ENCODE results near the gene ETV4.

- TF ChIP-seq CTCF (IDR thresholded peaks at IDR 0.05) (no peak), POLR2AphosphoS5 (IDR thresholded peaks at IDR 0.05) (no peak), POLR2A (IDR thresholded peaks at IDR 0.05) (no peak)
These were observed 15.7 kb downstream of the ETV4 start for GRCh38 chr17:43530288-43531081.
